Adrenal gland (tissue), 5 donors: ENCODE results near the gene WWC2.

Experiments
- CTCF ChIP-seq, 6 experiments: fragments of 450-650 bp in 4 of 6; fragments of 200-600 bp in 2 of 6; sonication (generic) in 1 of 6; IDR thresholded peaks; 1 replicate in 5 of 6; 2 replicates in 1 of 6; pipeline versions ENCODE4 v1.5.1 to v1.8.0; 2016 to 2021; ENCODE audit warnings: antibody characterized with exemption in 6 of 6, mild to moderate bottlenecking in 2 of 6, moderate library complexity in 1 of 6
- POLR2A ChIP-seq, 2 donors: fragments of 450-650 bp; IDR thresholded peaks; one replicate each; pipeline ENCODE4 v1.6.1; 2017; ENCODE audit warnings: antibody characterized with exemption in 2 of 2, mild to moderate bottlenecking in 2 of 2, moderate library complexity in 1 of 2
- donor health status: DM: no; HTN: no; CAD: no.

- TF ChIP-seq CTCF (IDR thresholded peaks at IDR 0.05) (no peak), POLR2A (IDR thresholded peaks at IDR 0.05) (no peak)
These were observed 228.8 kb downstream of the WWC2 start for GRCh38 chr4:183327827-183328226.
